ENCODE measurements around the gene MEGF8.

Gene MEGF8

DNA sequence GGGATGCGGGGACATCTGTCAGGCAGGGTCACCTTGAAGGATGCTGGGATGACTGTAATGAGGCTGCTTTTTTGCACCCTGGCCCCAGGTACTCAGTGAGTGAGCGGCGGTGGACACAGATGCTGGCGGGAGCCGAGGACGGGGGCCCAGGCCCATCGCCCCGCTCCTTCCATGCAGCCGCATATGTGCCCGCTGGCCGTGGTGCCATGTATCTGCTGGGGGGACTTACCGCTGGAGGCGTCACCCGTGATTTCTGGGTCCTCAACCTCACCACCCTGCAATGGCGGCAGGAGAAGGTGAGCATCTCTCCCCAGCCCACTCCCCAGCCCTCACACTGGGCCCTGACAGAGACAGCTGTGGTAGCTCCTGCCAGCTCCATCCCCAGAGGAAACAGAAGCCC lies 31.3 kb downstream of the MEGF8 start:
- H3K27me3 ChIP-seq (replicated peaks): no peaks in the 10 kb centered on the region
- H3K36me3 ChIP-seq (replicated peaks): peaks cover 2% of the 10 kb centered on the region
- no peak overlapping the region for H3K4me3 ChIP-seq (ENCODE audit: low read depth, low read length)
- no peak overlapping the region for H3K27ac ChIP-seq
- no peak for TF ChIP-seq CTCF (IDR thresholded peaks at IDR 0.05; ENCODE audit: low read depth, low read length, missing control alignments)
- no peak for DNase-seq
- in situ Hi-C loops (cut with HindIII; ENCODE audit: low pct_ligation_motif_present, low sequenced_read_pairs): no loop called here

DNA sequence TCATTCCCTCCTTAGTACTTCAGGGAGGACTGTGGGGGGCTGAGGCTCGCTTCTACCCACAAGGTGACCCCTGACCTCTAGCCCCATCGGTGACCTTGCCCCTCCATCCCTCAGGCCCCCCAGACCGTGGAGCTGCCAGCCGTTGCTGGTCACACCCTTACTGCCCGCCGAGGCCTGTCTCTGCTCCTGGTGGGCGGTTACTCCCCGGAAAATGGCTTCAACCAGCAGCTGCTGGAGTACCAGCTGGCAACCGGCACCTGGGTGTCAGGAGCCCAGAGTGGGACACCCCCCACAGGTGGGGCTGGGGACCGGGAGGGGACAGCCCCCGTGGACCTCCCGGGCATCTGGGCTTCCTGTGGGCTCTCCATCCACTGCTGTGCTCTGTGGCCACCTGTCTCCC lies 31.9 kb downstream of the MEGF8 start:
- no peak for TF ChIP-seq CTCF (IDR thresholded peaks at IDR 0.05; ENCODE audit: low read depth, low read length, missing control alignments)
- Histone ChIP-seq H3K4me3 (ENCODE audit: low read depth, low read length) (no peak overlapping the region), H3K36me3 (replicated peaks) (peaks cover 2% of the 10 kb centered on the region), H3K27ac (no peak overlapping the region), H3K27me3 (replicated peaks) (no peaks in the 10 kb centered on the region)
- DNase-seq: no peak
- in situ Hi-C loops (cut with HindIII; ENCODE audit: low pct_ligation_motif_present, low sequenced_read_pairs): no loop called here

GRCh38 chr19:42360787-42361544 lies 35.5 kb downstream of the MEGF8 start:
- no peak for TF ChIP-seq CTCF (IDR thresholded peaks at IDR 0.05; ENCODE audit: low read depth, low read length, missing control alignments)
- H3K27me3 ChIP-seq (replicated peaks): no peaks in the 10 kb centered on the region
- peaks cover 6% of the 10 kb centered on the region for H3K36me3 ChIP-seq (replicated peaks)
- no peak overlapping the region for H3K27ac ChIP-seq
- no peak for DNase-seq
- in situ Hi-C loops (cut with HindIII; ENCODE audit: low pct_ligation_motif_present, low sequenced_read_pairs): no loop called here
- H3K4me3 ChIP-seq (ENCODE audit: low read depth, low read length): no peak overlapping the region

- TF ChIP-seq CTCF (IDR thresholded peaks at IDR 0.05; ENCODE audit: low read depth, low read length, missing control alignments): no peak
- H3K36me3 ChIP-seq (replicated peaks): peaks cover 5% of the 10 kb centered on the region
Observed at GRCh38 chr19:42361545-42361910, 36.1 kb downstream of the MEGF8 start.

GRCh38 chr19:42362342-42362741 lies 36.9 kb downstream of the MEGF8 start:
- Histone ChIP-seq H3K36me3 (replicated peaks) (peaks cover 5% of the 10 kb centered on the region), H3K4me3 (ENCODE audit: low read depth, low read length) (no peak overlapping the region), H3K27me3 (replicated peaks) (no peaks in the 10 kb centered on the region), H3K27ac (no peak overlapping the region)
- DNase-seq: no peak
- no peak for TF ChIP-seq CTCF (IDR thresholded peaks at IDR 0.05; ENCODE audit: low read depth, low read length, missing control alignments)
- in situ Hi-C loops (cut with HindIII; ENCODE audit: low pct_ligation_motif_present, low sequenced_read_pairs): no loop called here

More at GRCh38 chr19:42361545-42361910, 36.1 kb downstream of the MEGF8 start:
- in situ Hi-C loops (cut with HindIII; ENCODE audit: low pct_ligation_motif_present, low sequenced_read_pairs): no loop called here
- Histone ChIP-seq H3K4me3 (ENCODE audit: low read depth, low read length) (no peak overlapping the region), H3K27me3 (replicated peaks) (no peaks in the 10 kb centered on the region), H3K27ac (no peak overlapping the region)
- DNase-seq: no peak

All from brain microvascular endothelial cell (primary cell).